K562 (cell line): ENCODE measurements around the gene CD72. TPM values are rescaled to one million over a fixed set of nuclear protein-coding genes. Genes with fewer than 3 reads are reported as not detected.
A peak's percentile ranks its signal among the peaks of the same experiment; 100 is the strongest.

Source experiments
- ARNT ChIP-seq, 2 experiments: fragments of 450-650 bp; IDR thresholded peaks; 2 replicates each; pipeline ENCODE4 v1.6.1; 2016; ENCODE audit warnings: mild to moderate bottlenecking in 1 of 2
- FOXP4 ChIP-seq: sonication (generic); formaldehyde crosslinking; IDR thresholded peaks from 2 replicates; pipeline ENCODE4 v1.8.0; 2022; ENCODE audit warnings: mild to moderate bottlenecking, missing genetic modification reagents, borderline replicate concordance
- GATA2 ChIP-seq: sonication (generic); formaldehyde crosslinking; IDR thresholded peaks from 2 replicates; pipeline ENCODE4 v1.4.0; 2020; ENCODE audit warnings: mild to moderate bottlenecking, missing genetic modification reagents
- HSF4 ChIP-seq: fragments of 250-450 bp; sonication (Bioruptor Pico); IDR thresholded peaks from 2 replicates; pipeline ENCODE4 v2.1.2; 2022; ENCODE audit warnings: mild to moderate bottlenecking, moderate library complexity, borderline replicate concordance
- MCM2 ChIP-seq: fragments of 450-650 bp; IDR thresholded peaks from 2 replicates; pipeline ENCODE4 v1.6.1; 2017; ENCODE audit warnings: low read depth, mild to moderate bottlenecking
- MED1 ChIP-seq: sonication (generic); formaldehyde crosslinking; IDR thresholded peaks from 2 replicates; pipeline ENCODE4 v1.8.1; 2023; ENCODE audit warnings: missing genetic modification reagents, borderline replicate concordance
- MEF2D ChIP-seq: conservative IDR thresholded peaks from 2 replicates; pipeline ENCODE4 v1.6.1; 2016; ENCODE audit warnings: low read depth, missing genetic modification characterization, missing compliant biosample characterization
- RHOXF2B ChIP-seq: fragments of 250-450 bp; sonication (Bioruptor Pico); conservative IDR thresholded peaks from 2 replicates; pipeline ENCODE4 v1.5.1; 2021
- SMARCC2 ChIP-seq: fragments of 450-650 bp; IDR thresholded peaks from 2 replicates; pipeline ENCODE4 v1.6.1; 2017; ENCODE audit warnings: antibody characterized with exemption, moderate library complexity, mild to moderate bottlenecking, low read depth
- SREBF1 ChIP-seq: fragments of 150-350 bp; IDR thresholded peaks from 2 replicates; pipeline ENCODE4 v1.6.1; 2014; ENCODE audit warnings: antibody characterized with exemption, low read depth, low read length, borderline replicate concordance
- TOE1 ChIP-seq, 2 experiments: fragments of 450-650 bp in 1 of 2; sonication (generic) in 1 of 2; formaldehyde crosslinking in 1 of 2; IDR thresholded peaks; 2 replicates each; pipeline versions ENCODE4 v1.7.1 to v1.8.0; 2016 to 2022; ENCODE audit warnings: borderline replicate concordance in 2 of 2, mild to moderate bottlenecking in 2 of 2, antibody characterized with exemption in 1 of 2, inconsistent platforms in 1 of 2, low read depth in 1 of 2, missing genetic modification reagents in 1 of 2, moderate library complexity in 1 of 2
- ZNF354B ChIP-seq: fragments of 250-450 bp; sonication (Bioruptor Pico); IDR thresholded peaks from 2 replicates; pipeline ENCODE4 v1.4.0; 2020
- polyA plus RNA-seq, 8 experiments: library from polyadenylated mRNA; depleted of rRNA in 4 of 8; stranded (reverse) in 5 of 8; unstranded in 3 of 8; fragments of >200 nt; fragmentation: Nextera tagmentation in 2 of 8; fragmentation: Illumina TruSeq in 1 of 8; extraction: Ambion mirVana in 2 of 8; extraction: Trizol in 1 of 8; gene quantifications; 2 replicates each; pipeline versions ENCODE4 v1.2.1 to v1.2.3, GENCODE V29; 2011 to 2014; ENCODE audit warnings: inconsistent platforms in 1 of 8, missing spikeins in 1 of 8
- total RNA-seq, 7 experiments: library from RNA; depleted of rRNA in 6 of 7; stranded (reverse); fragments of >200 nt in 6 of 7; fragmentation: Illumina TruSeq in 2 of 7; extraction: Trizol in 2 of 7; gene quantifications; 2 replicates each; pipeline versions ENCODE4 v1.2.1 to v1.2.3, GENCODE V29; 2011 to 2021; ENCODE audit warnings: low replicate concordance in 1 of 7
- TF ChIP-seq, protein P1 (sequence below): sonication (generic); formaldehyde crosslinking; IDR thresholded peaks from 2 replicates; pipeline ENCODE4 v1.8.0; 2022; ENCODE audit warnings: mild to moderate bottlenecking, missing genetic modification reagents
- TF ChIP-seq, protein P2 (sequence below): fragments of 250-450 bp; sonication (Bioruptor Pico); IDR thresholded peaks from 2 replicates; pipeline ENCODE4 v1.4.0; 2020; ENCODE audit warnings: mild to moderate bottlenecking, moderate library complexity, borderline replicate concordance
- TF ChIP-seq, protein P3 (sequence below): sonication (generic); formaldehyde crosslinking; IDR thresholded peaks from 2 replicates; pipeline ENCODE4 v1.8.0; 2022; ENCODE audit warnings: mild to moderate bottlenecking, missing genetic modification reagents

The CD72 gene
- total and polyA plus RNA-seq, 9 of the 15 experiments (the other 6 are each of a cell fraction or from before 2014, with no cell fraction given): 0.11 to 0.78 (median 0.27) TPM; not detected in 1

GRCh38 chr9:35664531-35665470 lies 46.6 kb upstream of the CD72 start, which contains the start of gene ARHGEF39 (continued):
- TF ChIP-seq ARNT (IDR thresholded peaks at IDR 0.05) (no peak), SMARCC2 (no peak), MEF2D (tag) (no peak), FOXP4 (no peak), MCM2 (no peak), TOE1 (IDR thresholded peaks at IDR 0.05; ENCODE audit: borderline replicate concordance) (no peak), TOE1 (CRISPR knock-in tag; IDR thresholded peaks at IDR 0.05; ENCODE audit: borderline replicate concordance, low read depth) (no peak), GATA2 (no peak), MED1 (no peak), ZNF354B (no peak), SREBF1 (no peak), RHOXF2B (CRISPR knock-in tag) (no peak), HSF4 (CRISPR knock-in tag) (no peak)
- TF ChIP-seq, protein P1, sequence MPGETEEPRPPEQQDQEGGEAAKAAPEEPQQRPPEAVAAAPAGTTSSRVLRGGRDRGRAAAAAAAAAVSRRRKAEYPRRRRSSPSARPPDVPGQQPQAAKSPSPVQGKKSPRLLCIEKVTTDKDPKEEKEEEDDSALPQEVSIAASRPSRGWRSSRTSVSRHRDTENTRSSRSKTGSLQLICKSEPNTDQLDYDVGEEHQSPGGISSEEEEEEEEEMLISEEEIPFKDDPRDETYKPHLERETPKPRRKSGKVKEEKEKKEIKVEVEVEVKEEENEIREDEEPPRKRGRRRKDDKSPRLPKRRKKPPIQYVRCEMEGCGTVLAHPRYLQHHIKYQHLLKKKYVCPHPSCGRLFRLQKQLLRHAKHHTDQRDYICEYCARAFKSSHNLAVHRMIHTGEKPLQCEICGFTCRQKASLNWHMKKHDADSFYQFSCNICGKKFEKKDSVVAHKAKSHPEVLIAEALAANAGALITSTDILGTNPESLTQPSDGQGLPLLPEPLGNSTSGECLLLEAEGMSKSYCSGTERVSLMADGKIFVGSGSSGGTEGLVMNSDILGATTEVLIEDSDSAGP: no peak
- TF ChIP-seq, protein P2, sequence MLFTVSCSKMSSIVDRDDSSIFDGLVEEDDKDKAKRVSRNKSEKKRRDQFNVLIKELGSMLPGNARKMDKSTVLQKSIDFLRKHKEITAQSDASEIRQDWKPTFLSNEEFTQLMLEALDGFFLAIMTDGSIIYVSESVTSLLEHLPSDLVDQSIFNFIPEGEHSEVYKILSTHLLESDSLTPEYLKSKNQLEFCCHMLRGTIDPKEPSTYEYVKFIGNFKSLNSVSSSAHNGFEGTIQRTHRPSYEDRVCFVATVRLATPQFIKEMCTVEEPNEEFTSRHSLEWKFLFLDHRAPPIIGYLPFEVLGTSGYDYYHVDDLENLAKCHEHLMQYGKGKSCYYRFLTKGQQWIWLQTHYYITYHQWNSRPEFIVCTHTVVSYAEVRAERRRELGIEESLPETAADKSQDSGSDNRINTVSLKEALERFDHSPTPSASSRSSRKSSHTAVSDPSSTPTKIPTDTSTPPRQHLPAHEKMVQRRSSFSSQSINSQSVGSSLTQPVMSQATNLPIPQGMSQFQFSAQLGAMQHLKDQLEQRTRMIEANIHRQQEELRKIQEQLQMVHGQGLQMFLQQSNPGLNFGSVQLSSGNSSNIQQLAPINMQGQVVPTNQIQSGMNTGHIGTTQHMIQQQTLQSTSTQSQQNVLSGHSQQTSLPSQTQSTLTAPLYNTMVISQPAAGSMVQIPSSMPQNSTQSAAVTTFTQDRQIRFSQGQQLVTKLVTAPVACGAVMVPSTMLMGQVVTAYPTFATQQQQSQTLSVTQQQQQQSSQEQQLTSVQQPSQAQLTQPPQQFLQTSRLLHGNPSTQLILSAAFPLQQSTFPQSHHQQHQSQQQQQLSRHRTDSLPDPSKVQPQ (CRISPR knock-in tag): no peak
- TF ChIP-seq, protein P3, sequence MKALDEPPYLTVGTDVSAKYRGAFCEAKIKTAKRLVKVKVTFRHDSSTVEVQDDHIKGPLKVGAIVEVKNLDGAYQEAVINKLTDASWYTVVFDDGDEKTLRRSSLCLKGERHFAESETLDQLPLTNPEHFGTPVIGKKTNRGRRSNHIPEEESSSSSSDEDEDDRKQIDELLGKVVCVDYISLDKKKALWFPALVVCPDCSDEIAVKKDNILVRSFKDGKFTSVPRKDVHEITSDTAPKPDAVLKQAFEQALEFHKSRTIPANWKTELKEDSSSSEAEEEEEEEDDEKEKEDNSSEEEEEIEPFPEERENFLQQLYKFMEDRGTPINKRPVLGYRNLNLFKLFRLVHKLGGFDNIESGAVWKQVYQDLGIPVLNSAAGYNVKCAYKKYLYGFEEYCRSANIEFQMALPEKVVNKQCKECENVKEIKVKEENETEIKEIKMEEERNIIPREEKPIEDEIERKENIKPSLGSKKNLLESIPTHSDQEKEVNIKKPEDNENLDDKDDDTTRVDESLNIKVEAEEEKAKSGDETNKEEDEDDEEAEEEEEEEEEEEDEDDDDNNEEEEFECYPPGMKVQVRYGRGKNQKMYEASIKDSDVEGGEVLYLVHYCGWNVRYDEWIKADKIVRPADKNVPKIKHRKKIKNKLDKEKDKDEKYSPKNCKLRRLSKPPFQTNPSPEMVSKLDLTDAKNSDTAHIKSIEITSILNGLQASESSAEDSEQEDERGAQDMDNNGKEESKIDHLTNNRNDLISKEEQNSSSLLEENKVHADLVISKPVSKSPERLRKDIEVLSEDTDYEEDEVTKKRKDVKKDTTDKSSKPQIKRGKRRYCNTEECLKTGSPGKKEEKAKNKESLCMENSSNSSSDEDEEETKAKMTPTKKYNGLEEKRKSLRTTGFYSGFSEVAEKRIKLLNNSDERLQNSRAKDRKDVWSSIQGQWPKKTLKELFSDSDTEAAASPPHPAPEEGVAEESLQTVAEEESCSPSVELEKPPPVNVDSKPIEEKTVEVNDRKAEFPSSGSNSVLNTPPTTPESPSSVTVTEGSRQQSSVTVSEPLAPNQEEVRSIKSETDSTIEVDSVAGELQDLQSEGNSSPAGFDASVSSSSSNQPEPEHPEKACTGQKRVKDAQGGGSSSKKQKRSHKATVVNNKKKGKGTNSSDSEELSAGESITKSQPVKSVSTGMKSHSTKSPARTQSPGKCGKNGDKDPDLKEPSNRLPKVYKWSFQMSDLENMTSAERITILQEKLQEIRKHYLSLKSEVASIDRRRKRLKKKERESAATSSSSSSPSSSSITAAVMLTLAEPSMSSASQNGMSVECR (CRISPR knock-in tag): peak; percentile 77; the same call in 1 of the 2 replicates
